Stimulated activated CD4-positive, alpha-beta T cell treated with anti-CD3 and anti-CD28 coated beads, Interleukin-15, amount 100 ng/mL, for 48 hours (primary cell): Measurements from ENCODE around the gene HSPG2.
"Not testable (repeated sequence)": the region's sequence is repeated elsewhere in the genome, so short reads cannot be mapped to it uniquely, and the experiment has no call there.

Source experiments
- DNase-seq, 2 donors: peaks; one replicate each; pipeline ENCODE4 v3.0.0-alpha.2; 2020; ENCODE audit warnings: low read depth in 2 of 2

Gene HSPG2

GRCh38 chr1:21933397-21934248 lies 3.5 kb downstream of the HSPG2 start:
- DNase-seq: no peak

DNA sequence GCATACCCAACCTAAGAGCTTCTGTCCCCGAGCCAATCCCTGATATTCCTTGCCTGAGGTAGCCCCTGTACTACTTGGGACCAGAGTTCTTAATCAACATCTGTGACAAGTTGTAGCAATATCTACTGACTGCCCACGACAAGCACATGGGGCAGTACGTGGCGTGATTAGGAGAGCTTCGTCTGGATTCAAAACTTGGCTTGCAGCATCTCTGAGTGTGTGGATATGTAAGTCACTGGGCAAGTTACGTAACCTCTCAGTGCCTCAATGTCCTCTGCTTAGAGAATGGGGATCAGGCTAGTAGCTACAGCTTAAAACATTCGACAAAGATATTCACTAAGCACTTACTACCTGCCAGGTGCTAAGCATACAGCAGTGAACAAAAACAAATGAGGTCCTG lies 5.0 kb downstream of the HSPG2 start:
- DNase-seq: no peak

- no peak for DNase-seq
Measured at GRCh38 chr1:21931171-21932093, 5.7 kb downstream of the HSPG2 start.

DNA sequence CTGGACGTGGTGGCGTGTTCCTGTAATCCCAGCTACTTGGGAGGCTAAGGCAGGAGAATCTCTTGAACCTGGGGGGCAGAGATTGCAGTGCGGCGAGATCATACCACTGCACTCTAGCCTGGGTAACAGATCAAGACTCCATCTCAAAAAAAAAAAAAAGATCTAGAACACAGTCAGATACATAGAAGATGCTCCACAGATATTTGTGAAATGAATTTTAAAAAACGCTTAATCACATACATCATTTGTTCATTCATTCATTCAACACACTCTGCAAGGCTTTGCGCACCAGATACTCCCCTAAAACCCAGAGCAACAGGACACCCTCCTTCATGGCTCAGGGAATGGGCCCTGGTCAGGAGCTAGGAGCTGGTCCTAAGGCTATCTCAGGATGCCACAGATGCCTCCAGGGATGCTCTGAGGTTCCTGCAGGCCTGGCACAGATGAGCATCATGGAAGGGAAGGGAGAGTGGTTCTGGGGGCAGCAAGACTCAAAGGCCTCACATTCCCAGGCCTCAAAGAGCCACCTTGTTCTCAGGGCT lies 6.4 kb downstream of the HSPG2 start:
- DNase-seq: no peak

- DNase-seq: no peak
Measured at GRCh38 chr1:21930080-21930571, 7.0 kb downstream of the HSPG2 start.

GRCh38 chr1:21927533-21928237 lies 9.4 kb downstream of the HSPG2 start:
- DNase-seq: no peak

- no peak for DNase-seq
Measured at GRCh38 chr1:21926814-21927532, 10.1 kb downstream of the HSPG2 start.

DNA sequence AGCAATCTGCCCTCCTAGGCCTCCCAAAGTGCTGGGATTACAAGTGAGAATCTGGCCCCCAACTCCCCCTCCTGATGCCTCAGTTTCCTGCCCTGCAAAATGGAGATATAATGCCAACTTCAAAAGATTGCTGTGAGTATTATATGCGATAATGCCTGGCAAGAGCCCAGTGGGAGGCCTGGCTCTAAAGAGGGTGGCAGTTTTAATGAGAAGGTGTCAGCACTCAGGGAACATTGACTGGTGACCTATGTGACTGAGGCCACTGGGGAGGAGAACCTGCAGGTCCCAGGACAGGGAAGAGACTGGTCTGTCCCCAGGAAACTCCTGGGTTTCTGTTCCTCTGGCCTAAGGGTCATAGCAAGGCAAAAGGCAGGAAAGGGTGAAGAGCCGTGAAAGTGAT lies 11.0 kb downstream of the HSPG2 start:
- DNase-seq: no peak

DNA sequence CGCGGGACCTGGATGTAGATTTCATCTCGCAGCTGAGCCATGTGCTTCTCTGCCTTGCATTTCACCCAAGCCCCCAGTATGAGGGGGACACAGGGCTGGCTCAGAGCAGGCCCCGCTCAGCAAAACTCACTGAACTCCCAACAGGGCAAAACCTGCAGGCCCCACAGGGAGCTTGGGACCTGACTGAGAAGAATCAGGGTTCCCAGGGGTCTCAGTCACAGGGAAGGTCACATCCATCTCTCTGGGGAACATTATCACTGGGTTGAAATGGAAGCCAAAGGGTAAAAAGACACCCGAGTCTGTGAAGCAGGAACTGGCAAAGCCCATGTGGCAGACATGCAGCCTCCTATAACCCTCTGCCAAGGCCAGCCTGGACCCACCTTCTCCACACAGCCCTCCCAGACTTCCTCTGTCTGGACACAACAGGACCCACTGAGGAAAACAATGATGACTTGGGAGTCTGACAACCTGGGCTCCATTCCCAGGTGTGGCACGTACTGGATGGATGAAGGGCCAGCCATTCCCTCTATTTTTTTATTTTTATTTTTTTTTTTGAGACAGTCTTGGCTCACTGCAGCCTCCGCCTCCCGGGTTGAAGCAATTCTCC lies 11.7 kb downstream of the HSPG2 start:
- DNase-seq: no peak

- DNase-seq: no peak
Measured at GRCh38 chr1:21924503-21925005, 12.6 kb downstream of the HSPG2 start.

GRCh38 chr1:21922090-21923013 lies 14.8 kb downstream of the HSPG2 start:
- no peak for DNase-seq

DNA sequence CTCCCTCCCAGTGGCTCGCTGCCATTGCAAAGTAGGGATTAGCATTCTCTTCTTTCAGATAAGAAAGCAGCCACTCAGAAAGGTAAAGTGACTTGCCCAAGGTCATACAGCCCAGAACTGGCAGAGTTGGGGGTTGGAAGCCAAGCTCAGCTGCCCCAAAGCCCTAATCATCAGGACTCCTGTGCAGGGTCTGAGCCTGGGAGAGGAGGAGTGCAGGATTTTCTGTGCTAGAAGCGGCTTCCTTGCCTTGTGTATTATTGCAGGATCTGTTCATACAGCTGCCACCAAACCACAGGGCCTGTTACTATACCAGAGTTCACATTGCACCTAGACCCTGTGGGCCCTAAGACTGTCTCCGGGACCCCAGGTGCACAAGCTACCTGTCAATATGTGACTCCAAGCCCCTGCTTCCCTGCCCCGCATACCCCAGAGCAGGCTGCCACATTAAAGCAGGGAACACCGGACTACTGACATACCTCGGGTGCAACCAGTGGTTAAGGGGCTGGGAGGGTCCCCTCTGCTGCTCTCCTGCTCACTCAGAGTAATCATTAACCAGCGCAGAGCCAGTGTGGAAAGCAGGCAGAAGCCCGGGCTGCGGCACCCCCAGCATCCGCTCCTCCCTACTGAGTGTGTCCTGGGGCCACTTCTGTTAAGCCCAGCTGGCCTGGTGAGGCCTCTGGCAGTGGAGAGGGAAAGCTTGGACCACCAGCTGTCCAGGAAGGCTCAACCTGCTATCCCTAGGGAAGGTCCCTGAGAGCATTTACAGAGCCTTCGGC lies 15.8 kb downstream of the HSPG2 start:
- no peak for DNase-seq

DNA sequence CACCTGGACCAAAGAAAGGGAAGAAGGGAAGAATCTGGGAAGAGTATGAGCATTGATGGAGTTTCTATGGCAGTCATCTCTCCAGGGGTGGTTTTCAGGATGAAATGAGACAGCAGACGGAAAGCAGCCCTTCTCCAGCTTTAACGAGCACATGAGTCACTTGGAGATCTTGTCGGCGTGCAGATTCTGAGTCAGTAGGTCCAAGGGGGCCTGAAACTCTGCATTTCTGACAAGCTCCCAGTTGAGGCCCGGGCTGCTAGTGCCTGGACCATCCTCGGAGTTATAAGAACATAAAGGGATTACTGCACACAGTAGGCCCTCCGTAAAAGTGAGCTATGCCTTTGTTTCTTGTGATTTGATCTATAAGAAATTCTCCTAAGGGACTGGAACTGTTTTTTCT lies 17.6 kb downstream of the HSPG2 start:
- no peak for DNase-seq

DNA sequence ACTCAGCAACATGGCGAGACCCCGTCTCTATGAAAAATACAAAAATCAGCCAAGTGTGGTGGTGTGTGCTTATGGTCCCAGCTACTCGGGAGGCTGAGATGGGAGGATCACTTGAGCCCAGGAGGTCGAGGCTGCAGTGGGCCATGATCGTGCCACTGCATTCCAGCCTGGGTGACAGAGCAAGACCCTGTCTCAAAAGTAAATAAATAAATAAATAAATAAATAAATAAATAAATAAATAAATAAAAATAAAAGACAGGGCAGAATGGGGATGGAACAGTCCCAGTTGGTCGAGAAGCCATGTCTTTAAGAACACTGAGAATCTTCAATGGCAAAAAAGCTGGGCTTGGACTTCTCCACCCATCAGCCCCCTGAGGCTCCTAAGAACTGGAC lies 19.9 kb downstream of the HSPG2 start:
- DNase-seq: not testable (repeated sequence)

- no peak for DNase-seq
Measured at GRCh38 chr1:21916447-21917238, 20.5 kb downstream of the HSPG2 start.

DNA sequence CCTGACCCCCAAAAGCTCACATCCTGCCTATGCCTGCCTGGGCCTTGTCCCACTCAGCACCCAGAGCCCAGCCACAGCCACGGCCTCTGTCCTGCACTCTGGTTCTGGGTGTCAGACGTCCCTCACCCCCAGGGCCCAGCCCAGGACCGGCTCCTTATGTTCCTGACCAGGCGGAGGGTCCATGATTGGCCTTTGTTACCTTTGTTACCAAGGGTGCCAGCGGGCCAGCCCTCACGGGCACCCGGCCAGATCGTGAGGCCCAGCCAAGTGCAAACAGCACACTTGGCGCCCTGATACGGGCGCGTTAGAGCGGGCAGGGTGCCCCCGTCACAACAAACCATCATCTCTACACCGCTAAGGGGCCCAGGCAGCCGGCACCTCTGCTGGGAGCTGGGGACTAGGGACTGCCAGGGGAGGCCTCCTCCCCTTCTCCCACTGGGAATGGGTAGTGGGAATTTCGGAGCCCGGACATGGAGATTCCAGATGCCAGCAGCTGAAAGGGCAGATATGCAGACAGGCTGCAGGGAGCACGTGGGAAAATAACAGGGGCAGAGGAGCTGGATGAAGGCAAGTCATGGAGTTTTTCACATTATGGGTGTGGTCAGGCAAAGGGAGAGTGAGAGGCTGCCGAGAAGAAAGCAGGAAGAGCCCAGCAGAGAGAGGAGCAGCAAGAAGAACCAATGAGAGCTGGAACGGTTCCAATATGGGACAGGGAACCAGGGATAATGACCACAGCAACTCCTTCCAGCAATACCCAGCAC lies 22.1 kb downstream of the HSPG2 start:
- no peak for DNase-seq

GRCh38 chr1:21914450-21914849 lies 22.7 kb downstream of the HSPG2 start:
- DNase-seq: no peak
